Activated T-helper 1 cell treated with anti-CD3 and anti-CD28 coated beads, Interleukin-2, amount 50 U/mL, for 16 hours (primary cell): ENCODE data around the gene DLG2.
"Not testable (repeated sequence)": the region's sequence is repeated elsewhere in the genome, so short reads cannot be mapped to it uniquely, and the experiment has no call there.

Source experiments
- DNase-seq, 2 donors: peaks; one replicate each; pipeline ENCODE4 v3.0.0-alpha.2; 2020; ENCODE audit warnings: low read depth in 1 of 2, low spot score in 1 of 2

The DLG2 gene

DNA sequence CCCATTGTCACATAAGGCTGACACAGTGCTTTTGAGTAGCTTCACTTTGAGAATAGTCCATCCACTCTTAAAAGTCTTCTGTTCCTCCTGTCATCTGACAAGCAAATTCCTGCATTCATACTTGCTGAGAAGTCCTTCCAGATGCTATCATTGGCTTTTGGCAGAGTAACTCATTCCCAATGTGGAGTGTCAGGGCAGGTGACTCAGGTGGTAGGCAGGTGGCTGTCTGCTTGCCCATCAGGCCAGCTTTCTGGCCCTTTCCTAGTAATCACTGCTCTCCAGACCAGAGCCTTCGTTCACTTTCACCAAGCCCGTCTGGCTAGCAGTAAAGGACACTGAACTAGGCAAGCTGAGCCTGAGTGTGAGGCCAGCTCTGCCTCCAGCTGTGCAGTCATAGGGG is 2178.5 kb downstream of the DLG2 start:
- DNase-seq = no peak

- DNase-seq = not testable (repeated sequence)
Measured at GRCh38 chr11:83443880-83444279, 2183.3 kb downstream of the DLG2 start.

DNA sequence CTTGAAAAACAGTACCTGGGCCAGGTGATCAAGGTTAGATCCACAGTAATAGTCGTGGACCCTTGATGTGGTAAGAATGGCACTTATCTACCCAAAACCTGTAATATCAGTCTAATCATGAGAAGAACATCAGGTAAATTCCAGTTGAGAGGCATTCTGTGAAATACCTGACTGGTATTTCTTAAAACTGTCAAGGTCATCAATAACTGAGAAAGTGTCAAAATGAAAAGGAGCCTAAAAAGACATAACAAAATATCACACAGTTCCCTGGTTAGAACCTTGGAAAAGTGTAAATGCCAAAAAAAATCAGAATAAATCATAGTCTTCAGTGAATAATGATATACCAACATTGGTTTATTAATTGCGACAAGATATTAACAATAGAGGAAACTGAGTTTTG is 2185.5 kb downstream of the DLG2 start:
- no peak for DNase-seq

DNA sequence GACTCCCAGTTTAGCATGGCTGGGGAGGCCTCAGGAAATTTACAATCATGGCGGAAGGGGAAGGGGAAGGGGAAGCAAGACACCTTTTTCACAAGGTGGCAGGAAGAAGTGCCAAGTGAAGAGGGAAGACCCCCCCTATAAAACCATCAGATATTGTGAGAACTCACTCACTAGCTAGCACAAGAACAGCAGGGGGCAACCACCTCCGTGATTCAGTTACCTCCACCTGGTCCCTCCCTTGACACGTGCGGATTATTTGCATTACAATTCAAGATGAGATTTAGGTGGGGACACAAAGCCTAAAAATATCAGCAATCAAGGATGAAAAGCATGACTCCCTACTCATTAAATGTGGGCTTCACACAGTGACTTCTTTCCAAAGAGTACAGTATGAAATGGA is 2186.0 kb downstream of the DLG2 start:
- no peak for DNase-seq

GRCh38 chr11:83438438-83438837 is 2188.7 kb downstream of the DLG2 start:
- no peak for DNase-seq

DNA sequence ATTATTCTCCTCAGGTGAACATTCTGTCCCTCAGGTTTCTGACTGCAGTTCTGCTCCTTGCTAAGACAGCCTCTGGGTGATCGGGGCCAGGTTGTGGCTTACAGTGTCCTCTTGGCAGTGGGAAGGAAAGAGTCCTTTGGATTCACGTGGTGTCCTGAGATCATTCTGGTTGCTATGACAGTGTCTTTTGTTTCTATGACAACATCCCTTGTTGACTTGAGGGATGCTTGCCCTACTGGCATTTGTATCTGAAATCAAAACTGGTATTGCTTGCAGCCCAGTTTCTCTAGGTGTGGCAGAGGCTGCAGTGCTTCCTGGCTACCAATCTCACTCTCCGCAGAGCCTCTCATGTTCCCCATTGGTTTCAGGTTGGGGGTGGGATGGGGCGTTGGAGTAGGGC is 2189.2 kb downstream of the DLG2 start:
- DNase-seq = no peak

- no peak for DNase-seq
Measured at GRCh38 chr11:83436855-83437254, 2190.3 kb downstream of the DLG2 start.

DNA sequence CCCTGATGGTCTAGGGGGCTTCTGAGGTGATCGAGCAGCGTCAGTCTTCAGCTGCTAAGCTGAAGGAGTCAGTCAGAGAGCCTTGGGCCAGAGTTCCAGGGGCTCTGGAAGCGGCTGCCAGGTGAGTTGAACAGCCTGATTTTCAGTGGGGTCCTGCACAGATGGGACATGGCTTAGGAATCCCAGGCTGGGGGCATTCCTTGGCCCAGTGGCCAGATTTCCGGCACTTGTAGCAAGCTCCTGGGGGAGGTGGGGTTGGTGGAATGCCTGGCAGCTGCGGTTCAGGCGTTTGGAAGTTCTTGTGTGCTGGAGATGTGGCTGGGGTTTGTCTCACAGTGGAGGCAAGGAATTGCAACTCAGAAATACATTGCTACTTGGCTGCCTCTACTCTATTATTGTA is 2192.3 kb downstream of the DLG2 start:
- not testable (repeated sequence) for DNase-seq

- no peak for DNase-seq
Measured at GRCh38 chr11:83427943-83428342, 2199.2 kb downstream of the DLG2 start.

- DNase-seq = no peak
Measured at GRCh38 chr11:83427501-83427900, 2199.6 kb downstream of the DLG2 start.

- no peak for DNase-seq
Measured at GRCh38 chr11:83425137-83425466, 2202.0 kb downstream of the DLG2 start.

DNA sequence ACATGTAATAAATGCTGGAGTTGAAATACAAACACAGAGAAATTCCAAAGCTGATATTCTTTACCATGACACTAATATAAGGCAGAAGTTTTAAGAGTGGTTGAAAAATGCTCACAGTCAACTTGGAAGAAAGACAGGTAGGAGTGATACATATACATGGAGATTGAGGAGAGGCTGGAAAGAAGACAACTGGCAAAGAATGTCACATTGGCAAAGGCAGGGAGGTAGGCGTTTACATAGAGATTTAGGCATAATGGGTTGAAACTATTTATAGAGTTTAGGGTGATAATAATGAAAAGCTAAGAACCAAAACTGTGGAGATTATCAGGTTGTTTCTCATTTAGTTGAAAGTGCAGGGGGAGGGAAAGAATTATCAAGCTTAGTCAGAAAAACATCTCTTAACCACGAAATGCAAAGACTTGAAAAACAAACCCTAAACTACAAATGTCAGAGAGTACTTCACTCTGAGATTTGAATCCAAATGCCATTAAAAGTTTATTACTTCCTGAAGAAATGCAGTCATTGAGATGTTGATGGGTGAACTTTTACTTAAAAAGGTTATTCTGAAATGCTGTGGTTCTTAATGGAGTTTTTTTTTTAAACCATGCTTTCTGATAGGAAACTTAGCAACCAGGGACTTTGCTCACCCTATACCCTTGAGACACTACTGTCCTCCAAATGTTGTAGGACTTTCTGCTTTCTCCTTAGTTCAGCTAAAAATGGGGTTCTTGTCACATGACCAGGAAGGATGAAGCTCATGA is 2202.6 kb downstream of the DLG2 start:
- no peak for DNase-seq

GRCh38 chr11:83422641-83423040 is 2204.5 kb downstream of the DLG2 start:
- not testable (repeated sequence) for DNase-seq

DNA sequence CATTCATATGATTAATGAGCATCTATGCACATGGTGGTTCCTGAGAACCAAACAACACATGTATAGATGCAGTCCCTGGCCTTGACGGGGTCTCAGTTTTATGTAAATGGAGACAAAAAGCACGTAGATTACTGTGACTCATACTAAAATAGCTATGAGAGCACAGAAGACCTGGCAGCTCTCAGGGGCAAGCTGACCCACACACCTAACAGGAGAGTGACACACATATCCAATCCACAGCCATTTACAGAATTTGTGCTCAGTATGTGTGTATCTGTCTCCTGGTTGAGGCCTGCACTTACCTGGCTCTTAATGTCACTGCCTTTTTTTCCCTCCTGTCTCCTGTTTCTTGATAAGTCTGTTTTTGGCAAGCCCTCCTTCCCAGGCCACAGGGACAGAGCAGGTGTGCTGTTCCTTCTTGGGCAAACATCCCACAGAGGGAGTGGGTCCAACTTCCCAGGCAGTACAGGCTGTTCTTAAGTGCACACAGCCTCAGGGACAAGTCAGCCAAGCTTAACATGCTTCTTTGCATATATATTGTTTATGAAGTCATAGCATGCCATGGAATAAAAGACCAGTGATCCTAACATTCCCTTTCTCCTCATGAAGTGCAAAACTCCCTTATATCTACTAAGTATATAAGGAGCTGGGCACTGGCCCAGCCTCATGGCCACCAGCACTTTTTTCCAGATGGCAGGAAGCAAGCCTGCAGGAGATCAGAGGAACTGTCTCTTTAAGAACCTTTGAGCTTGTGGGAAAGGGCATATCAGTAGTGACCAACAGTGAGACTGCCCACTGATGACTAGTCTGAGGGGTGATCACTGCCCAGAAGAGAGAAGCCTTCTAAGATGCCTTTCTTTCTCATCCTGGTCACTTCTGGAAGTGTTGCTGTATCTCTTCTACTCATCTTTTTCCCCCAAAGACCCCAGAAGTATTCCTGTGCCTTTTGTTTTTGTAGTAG is 2216.3 kb downstream of the DLG2 start:
- DNase-seq = no peak

DNA sequence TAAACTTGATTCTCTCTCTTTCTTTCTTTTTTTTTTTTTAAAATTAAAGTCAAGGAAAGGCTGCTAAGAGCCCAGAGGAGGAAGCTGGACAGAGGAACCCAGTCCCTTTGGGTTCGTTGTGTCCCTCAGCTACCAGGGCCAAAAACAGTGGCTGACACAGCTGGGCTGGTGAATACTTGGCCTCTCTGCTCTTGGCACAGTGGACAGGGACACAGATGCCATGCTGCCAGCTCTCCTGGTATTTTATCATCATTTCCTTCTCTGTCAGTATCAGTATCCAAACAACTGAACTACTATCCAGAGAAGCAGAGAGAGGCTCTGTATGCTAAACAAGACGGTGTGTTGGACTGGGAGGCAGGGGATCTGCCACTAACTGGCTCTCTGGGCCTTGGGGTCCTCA is 2217.3 kb downstream of the DLG2 start:
- no peak for DNase-seq

GRCh38 chr11:83409476-83409875 is 2217.7 kb downstream of the DLG2 start:
- DNase-seq = no peak

DNA sequence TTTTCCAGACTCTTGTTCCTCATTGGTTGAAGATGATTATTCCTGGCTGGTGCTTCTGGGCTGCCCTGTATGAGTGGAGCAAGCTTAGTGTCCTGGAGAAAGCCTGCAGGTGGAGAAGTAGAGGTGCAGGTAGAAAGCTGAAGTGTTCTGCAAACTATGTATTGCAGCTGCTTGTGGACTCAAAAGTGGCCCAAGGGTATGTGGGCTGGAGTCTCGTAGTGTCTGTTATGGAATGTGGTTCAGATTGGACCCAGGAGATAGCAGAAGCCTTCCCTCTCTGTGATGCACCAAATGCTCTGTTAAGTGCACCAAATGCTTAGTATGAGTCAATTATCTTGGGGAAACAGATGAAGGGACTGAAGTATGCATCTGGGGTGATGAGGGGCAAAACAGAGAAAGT is 2218.2 kb downstream of the DLG2 start:
- no peak for DNase-seq
